GM18873 (cell line): Measurements from ENCODE around the gene PYDC1.
"Not testable (repeated sequence)": the region's sequence is repeated elsewhere in the genome, so short reads cannot be mapped to it uniquely, and the experiment has no call there.

Experiments used
- ATAC-seq: cut with Tn5 transposase; IDR thresholded peaks from one replicate; pipeline ENCODE4 v1.9.1; 2021; ENCODE audit warnings: mild to moderate bottlenecking, moderate library complexity, moderate number of reproducible peaks; ENCODE audit not compliant: unreplicated experiment, low FRiP score

The PYDC1 gene

GRCh38 chr16:31224092-31224955 lies 7.4 kb upstream of the PYDC1 start:
- ATAC-seq, result no peak

GRCh38 chr16:31223044-31223443 lies 6.1 kb upstream of the PYDC1 start:
- ATAC-seq, result no peak

- ATAC-seq, result no peak
Observed at GRCh38 chr16:31221357-31222160, 4.6 kb upstream of the PYDC1 start.

- no peak for ATAC-seq
Observed at GRCh38 chr16:31219154-31219741, 2.3 kb upstream of the PYDC1 start.

GRCh38 chr16:31217136-31217530 lies 198 bp upstream of the PYDC1 start:
- no peak for ATAC-seq

- ATAC-seq, result no peak
Observed at GRCh38 chr16:31215287-31216162, 1.4 kb downstream of the PYDC1 start.

GRCh38 chr16:31214708-31215286 lies 2.1 kb downstream of the PYDC1 start:
- ATAC-seq, result no peak

- no peak for ATAC-seq
Observed at GRCh38 chr16:31213877-31214707, 2.8 kb downstream of the PYDC1 start, which contains the start of gene TRIM72. TRIM72 (plus strand) TSS chr16:31214119; CDS start chr16:31214739, 620 bp downstream.

- ATAC-seq, result no peak
Observed at GRCh38 chr16:31213342-31213741, 3.6 kb downstream of the PYDC1 start.

GRCh38 chr16:31206776-31207175 lies 10.2 kb downstream of the PYDC1 start:
- no peak for ATAC-seq

- no peak for ATAC-seq
Observed at GRCh38 chr16:31204871-31205666, 11.9 kb downstream of the PYDC1 start.

- no peak for ATAC-seq
Observed at GRCh38 chr16:31202414-31203375, 14.2 kb downstream of the PYDC1 start, which contains the start of gene PYCARD. PYCARD (minus strand) TSS chr16:31202760; CDS start chr16:31202690, 70 bp downstream.

- ATAC-seq, result no peak
Observed at GRCh38 chr16:31201582-31202413, 15.1 kb downstream of the PYDC1 start.

- ATAC-seq, result no peak
Observed at GRCh38 chr16:31200821-31201568, 15.9 kb downstream of the PYDC1 start.

- not testable (repeated sequence) for ATAC-seq
Observed at GRCh38 chr16:31200111-31200510, 16.8 kb downstream of the PYDC1 start.
